ENCODE data around the gene WRAP73.
"Not testable (repeated sequence)": the region's sequence is repeated elsewhere in the genome, so short reads cannot be mapped to it uniquely, and the experiment has no call there.

The WRAP73 gene

GRCh38 chr1:3593745-3594144, 56.2 kb downstream of the WRAP73 start:
- DNase-seq = no peak

- DNase-seq = no peak
Measured at GRCh38 chr1:3593334-3593733, 56.6 kb downstream of the WRAP73 start.

- DNase-seq = no peak
Measured at GRCh38 chr1:3590951-3591865, 58.7 kb downstream of the WRAP73 start.

- DNase-seq = no peak
Measured at GRCh38 chr1:3590139-3590763, 59.7 kb downstream of the WRAP73 start.

- DNase-seq = no peak
Measured at GRCh38 chr1:3588395-3588794, 61.5 kb downstream of the WRAP73 start.

GRCh38 chr1:3586986-3587759, 62.7 kb downstream of the WRAP73 start:
- DNase-seq = no peak

GRCh38 chr1:3585940-3586568, 63.8 kb downstream of the WRAP73 start:
- DNase-seq = no peak

GRCh38 chr1:3585353-3585868, 64.5 kb downstream of the WRAP73 start:
- DNase-seq = not testable (repeated sequence)

- no peak for DNase-seq
Measured at GRCh38 chr1:3584915-3585314, 65.0 kb downstream of the WRAP73 start.

GRCh38 chr1:3583751-3584150, 66.2 kb downstream of the WRAP73 start:
- peak; percentile 31 for DNase-seq

GRCh38 chr1:3581296-3582036, 68.4 kb downstream of the WRAP73 start:
- DNase-seq = no peak
